ENCODE measurements around the gene CHRNA1.

DNA sequence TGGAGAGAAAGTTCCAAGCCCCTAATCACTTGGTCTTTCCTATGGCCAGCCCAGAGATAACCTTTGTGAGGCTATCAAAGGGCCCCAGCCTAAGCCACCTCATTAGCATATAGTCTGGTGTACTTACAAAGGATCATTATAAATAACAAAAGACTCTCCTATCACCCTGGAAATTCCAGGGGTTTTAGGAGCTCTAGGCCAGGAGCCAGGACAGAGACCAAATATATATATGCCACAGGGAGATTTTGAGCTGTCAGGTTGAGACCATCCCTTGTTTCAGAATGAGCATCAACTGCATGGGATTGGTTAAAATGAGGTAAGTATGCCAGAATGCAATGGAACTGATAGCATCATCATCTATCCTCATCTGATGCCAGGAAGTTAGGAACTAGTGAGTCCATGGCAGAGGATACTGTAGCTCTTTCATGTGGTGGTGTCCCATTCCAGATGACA is 32.1 kb upstream of the CHRNA1 start:
- no peak for TF ChIP-seq CTCF (IDR thresholded peaks at IDR 0.05)
- TF ChIP-seq POLR2A (IDR thresholded peaks at IDR 0.05), result no peak
